K562 (cell line): ENCODE measurements around the gene SCAMP3. TPM values are rescaled to one million over a fixed set of nuclear protein-coding genes. Genes with fewer than 3 reads are reported as not detected.

Experiments
- ATAC-seq: fragments of 200-7000 bp; cut with Tn5 transposase; 3 replicates; pipeline ENCODE4 v1.9.1; 2020; ENCODE audit warnings: moderate library complexity
- BruUV-seq: library from RNA; stranded (reverse); fragments of 400-500 nt; replicated peaks from 2 replicates; lab custom pipeline; 2021; lab: Mats Ljungman, UMichigan
- CTCF ChIA-PET: fragments of 300-600 bp; formaldehyde crosslinking; extraction: SDS; loops from one replicate; lab custom pipeline; 2021; ENCODE audit warnings: low intra/inter-chr PET ratio; lab: Yijun Ruan, JAX
- POLR2A ChIA-PET: fragments of 300-600, 350-650 bp; sonication (Branson Sonifier 250); formaldehyde crosslinking; extraction: SDS; loops from one replicate; lab custom pipeline; 2021; ENCODE audit warnings: antibody characterized with exemption, inconsistent platforms; lab: Yijun Ruan, JAX
- DNase-seq, 4 experiments: peaks; one replicate each; pipeline versions ENCODE4 v3.0.0 to v3.0.0-alpha.2; 2011 to 2018; ENCODE audit warnings: low spot score in 3 of 4, mixed read lengths in 3 of 4; ENCODE audit errors: extremely low read depth in 1 of 4
- FAIRE-seq: peaks from 2 replicates; lab custom pipeline; 2011; peaks lifted over from hg19 to GRCh38; lab: Jason Lieb, UNC
- H2AFZ ChIP-seq: 2 replicates; pipeline ENCODE4 v1.6.0; 2011; ENCODE audit warnings: low read depth, low read length, control low read depth, inconsistent platforms
- H3K27ac ChIP-seq: fragments of 200-600 bp; 3 replicates; pipeline ENCODE4 v1.8.0; 2011; ENCODE audit warnings: low read depth, mild to moderate bottlenecking, control low read depth, inconsistent platforms, low read length, moderate library complexity, mixed read lengths; ENCODE audit errors: extremely low read depth
- H3K27me3 ChIP-seq, 2 experiments: fragments of 300-600 bp in 1 of 2; 2 replicates in 1 of 2; 3 replicates in 1 of 2; pipeline versions ENCODE4 v1.6.0 to v1.8.0; 2011; ENCODE audit warnings: inconsistent platforms in 2 of 2, low read length in 2 of 2, mild to moderate bottlenecking in 1 of 2, mixed read lengths in 1 of 2, moderate library complexity in 1 of 2; ENCODE audit not compliant: control insufficient read depth in 2 of 2, insufficient read depth in 2 of 2
- H3K36me3 ChIP-seq: fragments of 300-600 bp; 3 replicates; pipeline ENCODE4 v1.8.0; 2011; ENCODE audit warnings: mild to moderate bottlenecking, low read length, inconsistent platforms; ENCODE audit not compliant: control insufficient read depth, insufficient read depth
- H3K4me1 ChIP-seq, 2 experiments: fragments of 200-600 bp in 1 of 2; replicated peaks in 1 of 2; 2 replicates in 1 of 2; 3 replicates in 1 of 2; pipeline versions ENCODE4 v1.5.1 to v1.8.0; 2011; ENCODE audit warnings: inconsistent platforms in 2 of 2, low read length in 2 of 2, mild to moderate bottlenecking in 1 of 2, mixed read lengths in 1 of 2, moderate library complexity in 1 of 2; ENCODE audit not compliant: control insufficient read depth in 2 of 2, insufficient read depth in 2 of 2
- H3K4me2 ChIP-seq: 2 replicates; pipeline ENCODE4 v1.6.1; 2011; ENCODE audit warnings: low read length, control low read depth, inconsistent platforms, mixed read lengths; ENCODE audit not compliant: insufficient read depth
- H3K4me3 ChIP-seq: fragments of 200-600 bp; sonication (generic), shearing (Covaris generic); 2 replicates; pipeline ENCODE4 v1.5.1; 2016; ENCODE audit warnings: control low read depth, inconsistent platforms
- H3K79me2 ChIP-seq: fragments of 200-600 bp; 3 replicates; pipeline ENCODE4 v1.8.0; 2011; ENCODE audit warnings: low read length, inconsistent platforms; ENCODE audit not compliant: control insufficient read depth, insufficient read depth
- H3K9ac ChIP-seq, 2 experiments: 2 replicates each; pipeline versions ENCODE4 v1.6.0 to v1.6.1; 2011; ENCODE audit warnings: low read depth in 2 of 2, low read length in 2 of 2, control low read depth in 1 of 2, inconsistent platforms in 1 of 2, mild to moderate bottlenecking in 1 of 2, mixed read lengths in 1 of 2; ENCODE audit not compliant: insufficient read depth in 1 of 2
- H3K9me1 ChIP-seq: one replicate; pipeline ENCODE4 v1.6.0; 2011; ENCODE audit warnings: inconsistent platforms, mild to moderate bottlenecking, low read length, moderate library complexity; ENCODE audit not compliant: control insufficient read depth, insufficient read depth
- H3K9me3 ChIP-seq: replicated peaks from 2 replicates; pipeline ENCODE4 v1.5.1; 2011; ENCODE audit warnings: low read depth, low read length, inconsistent platforms; ENCODE audit not compliant: control insufficient read depth, insufficient read depth
- H4K20me1 ChIP-seq: replicated peaks from 2 replicates; pipeline ENCODE4 v1.6.1; 2011; ENCODE audit warnings: low read length, inconsistent platforms, mixed read lengths; ENCODE audit not compliant: control insufficient read depth, insufficient read depth
- EZH2 ChIP-seq: IDR thresholded peaks from 2 replicates; pipeline ENCODE4 v1.6.1; 2012; ENCODE audit warnings: low read depth, mild to moderate bottlenecking, inconsistent platforms, low read length, borderline replicate concordance
- MCM5 ChIP-seq: fragments of 450-650 bp; IDR thresholded peaks from 2 replicates; pipeline ENCODE4 v1.6.1; 2016; ENCODE audit warnings: low read depth
- PHF21A ChIP-seq: fragments of 450-650 bp; IDR thresholded peaks from 2 replicates; pipeline ENCODE4 v1.6.1; 2017; ENCODE audit warnings: low read depth, borderline replicate concordance
- PRDM10 ChIP-seq: fragments of 450-650 bp; IDR thresholded peaks from 2 replicates; pipeline ENCODE4 v1.6.1; 2018; ENCODE audit not compliant: partially characterized antibody
- XRCC4 ChIP-seq: IDR thresholded peaks from one replicate; pipeline ENCODE4 v1.6.1; 2011; ENCODE audit not compliant: insufficient read depth, insufficient read length; ENCODE audit errors: extremely low read depth
- ZBTB5 ChIP-seq: fragments of 450-650 bp; IDR thresholded peaks from 2 replicates; pipeline ENCODE4 v1.6.1; 2017; ENCODE audit warnings: antibody characterized with exemption
- ZFP36 ChIP-seq: fragments of 150-350 bp; IDR thresholded peaks from 2 replicates; pipeline ENCODE4 v1.6.1; 2018; ENCODE audit warnings: low read length, low read depth; ENCODE audit not compliant: partially characterized antibody
- ZNF224 ChIP-seq: sonication (generic); formaldehyde crosslinking; IDR thresholded peaks from 2 replicates; pipeline ENCODE4 v1.8.0; 2022; ENCODE audit warnings: mild to moderate bottlenecking, missing genetic modification reagents
- ZNF395 ChIP-seq: fragments of 200-800 bp; sonication (Bioruptor generic); IDR thresholded peaks from 2 replicates; pipeline ENCODE4 v1.6.1; 2017; ENCODE audit warnings: missing genetic modification characterization, missing compliant biosample characterization
- ZNF449 ChIP-seq: fragments of 250-450 bp; sonication (Bioruptor Pico); IDR thresholded peaks from 2 replicates; pipeline ENCODE4 v1.8.0; 2022; ENCODE audit warnings: moderate library complexity, mild to moderate bottlenecking, inconsistent platforms
- ZNF668 ChIP-seq: fragments of 250-450 bp; sonication (Bioruptor Pico); IDR thresholded peaks from 2 replicates; pipeline ENCODE4 v1.8.0; 2022; ENCODE audit warnings: mild to moderate bottlenecking, inconsistent platforms
- WGBS: fragments of 100-300 bp; shearing (Covaris generic); methylation state at CpG from one replicate; pipeline ENCODE4 v1.1.6; 2016; ENCODE audit warnings: low coverage, mixed read lengths; ENCODE audit not compliant: insufficient coverage; ENCODE audit errors: missing lambda C conversion rate; 5-methylcytosine and 5-hydroxymethylcytosine counted together
- in situ Hi-C: fragments of 300-500 bp; cut with MboI; formaldehyde crosslinking; loops from 4 replicates; pipeline ENCODE4 v1.15.0; 2018; ENCODE audit warnings: inconsistent platforms, mixed read lengths
- intact Hi-C: fragments of 100-400 bp; cut with micrococcal nuclease; formaldehyde crosslinking; loops from 2 replicates; pipeline ENCODE4 v1.14.2; 2022
- polyA plus RNA-seq, 8 experiments: library from polyadenylated mRNA; depleted of rRNA in 4 of 8; stranded (reverse) in 5 of 8; unstranded in 3 of 8; fragments of >200 nt; fragmentation: Nextera tagmentation in 2 of 8; fragmentation: Illumina TruSeq in 1 of 8; extraction: Ambion mirVana in 2 of 8; extraction: Trizol in 1 of 8; gene quantifications; 2 replicates each; pipeline versions ENCODE4 v1.2.1 to v1.2.3, GENCODE V29; 2011 to 2014; ENCODE audit warnings: inconsistent platforms in 1 of 8, missing spikeins in 1 of 8
- total RNA-seq, 7 experiments: library from RNA; depleted of rRNA in 6 of 7; stranded (reverse); fragments of >200 nt in 6 of 7; fragmentation: Illumina TruSeq in 2 of 7; extraction: Trizol in 2 of 7; gene quantifications; 2 replicates each; pipeline versions ENCODE4 v1.2.1 to v1.2.3, GENCODE V29; 2011 to 2021; ENCODE audit warnings: low replicate concordance in 1 of 7

SCAMP3 gene
- total and polyA plus RNA-seq, 9 of the 15 experiments (the other 6 are each of a cell fraction or from before 2014, with no cell fraction given), result 14.2 to 131 (median 86.1) TPM

DNA sequence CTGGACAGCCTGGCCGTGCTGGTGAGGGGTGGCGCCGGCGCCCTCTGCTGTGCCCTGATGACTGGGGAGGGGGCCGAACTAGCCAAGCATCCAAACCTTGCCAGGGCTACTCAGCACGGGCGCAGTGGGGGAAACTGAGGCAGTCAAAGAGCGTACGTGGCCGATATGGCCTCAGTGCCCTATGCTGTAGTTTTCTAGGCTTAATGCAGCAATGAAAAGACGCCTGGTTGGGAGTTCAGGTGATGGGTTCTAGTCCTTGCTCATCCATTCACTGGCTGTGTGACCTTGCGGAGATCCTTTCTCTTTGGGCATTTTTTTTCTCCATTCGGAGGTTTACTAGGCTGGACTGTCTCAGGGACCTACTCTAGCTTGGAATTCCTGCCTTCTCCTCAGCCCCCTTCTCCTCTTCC lies 52.8 kb downstream of the SCAMP3 start (continued):
- TF ChIP-seq ZNF395 (no peak), PHF21A (no peak), EZH2 (no peak), MCM5 (no peak), ZFP36 (no peak), ZNF224 (CRISPR knock-in tag) (no peak)

- H4K20me1 ChIP-seq, result no peaks in the 10 kb centered on the region
- FAIRE-seq, result peak; percentile 73
- H3K4me2 ChIP-seq, result peak within 1 kb of the TSS; percentile 100
- ATAC-seq, result peak; percentile 93
- no peaks in the 10 kb centered on the region for H3K27me3 ChIP-seq
- H3K36me3 ChIP-seq, result peaks cover 22% of the 10 kb centered on the region; the same call in 2 of the 3 replicates
- H3K79me2 ChIP-seq, result peaks cover 18% of the 10 kb centered on the region
- no TSS peak for BruUV-seq
- peaks cover 3% of the 10 kb centered on the region; the same call in 1 of the 2 replicates for H3K9me3 ChIP-seq
- peak within 1 kb of the TSS; percentile 100 for H3K9ac ChIP-seq
- under 1% methylated on average over 28 of the region's 64 CpGs for WGBS
- DNase-seq, result peak; percentile 90 to 95 (median 92)
- POLR2A ChIA-PET, result interaction anchor here (0.8 to 2.2 kb wide), 6 partner anchors 10 to 35 kb away, joined by 3 to 10 read pairs (median 3); no protein-coding TSS in a partner anchor
- peak within 1 kb of the TSS; percentile 100 for H3K4me3 ChIP-seq
- H3K27ac ChIP-seq, result peak within 1 kb of the TSS; percentile 97
- in situ Hi-C loops, result loop anchor here (5.0 kb wide), 1 partner anchor 389 kb away; no protein-coding TSS in a partner anchor
- H3K4me1 ChIP-seq, result peaks cover 19 to 30% of the 10 kb centered on the region in 2 experiments
- CTCF ChIA-PET, result interaction anchor here (0.6 kb wide), 2 partner anchors 17 to 36 kb away, joined by 3 read pairs; partner anchors contain the start of gene KRTCAP2
- H3K9me1 ChIP-seq, result no peaks in the 10 kb centered on the region
- peak within 1 kb of the TSS; percentile 95 for H2AFZ ChIP-seq
- intact Hi-C loops, result no loop called here
- TF ChIP-seq ZBTB5 (no peak), XRCC4 (no peak), PRDM10 (no peak), ZNF449 (no peak), ZNF668 (CRISPR knock-in tag) (no peak)
These were observed 53.4 kb downstream of the SCAMP3 start, which contains the start of gene MTX1 for GRCh38 chr1:155208541-155209311. MTX1 (plus strand) TSS chr1:155208695; CDS start chr1:155208805, 110 bp downstream.
